NCI-H146 treated with DMSO at 0.1 percent for 48 hours (cell line): ENCODE data around the gene RAB3IP.
A peak's percentile ranks its signal among the peaks of the same experiment; 100 is the strongest.

ENCODE experiments used
- DNase-seq: peaks from one replicate; lab custom pipeline; 2025; ENCODE audit not compliant: unreplicated experiment; lab: John Stamatoyannopoulos, UW

RAB3IP gene

GRCh38 chr12:69738351-69739286, at the start of gene RAB3IP:
RAB3IP (plus strand) TSS chr12:69738860; CDS start chr12:69755409, 16,549 bp downstream.
- DNase-seq: peak; percentile 72

DNA sequence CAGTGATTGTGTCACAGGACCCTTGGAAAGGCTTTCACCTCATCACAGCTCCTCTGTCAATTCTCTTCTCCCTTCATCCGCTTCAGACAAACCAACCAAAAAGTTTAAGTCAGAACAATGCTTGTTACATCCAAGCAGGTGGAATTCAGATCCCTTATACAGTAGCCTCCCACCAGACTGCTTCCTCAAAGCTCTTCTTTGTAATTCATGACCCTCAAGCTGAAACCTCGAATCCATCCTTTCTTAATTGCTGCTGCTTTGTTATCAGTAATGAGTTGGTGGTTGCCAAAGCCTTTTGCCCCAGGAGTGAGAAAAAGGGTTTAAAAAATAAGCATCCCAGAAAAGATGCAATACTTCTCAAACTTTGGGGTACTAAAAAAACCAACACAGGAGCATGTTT, 49.0 kb upstream of the RAB3IP start:
- DNase-seq: no peak

DNA sequence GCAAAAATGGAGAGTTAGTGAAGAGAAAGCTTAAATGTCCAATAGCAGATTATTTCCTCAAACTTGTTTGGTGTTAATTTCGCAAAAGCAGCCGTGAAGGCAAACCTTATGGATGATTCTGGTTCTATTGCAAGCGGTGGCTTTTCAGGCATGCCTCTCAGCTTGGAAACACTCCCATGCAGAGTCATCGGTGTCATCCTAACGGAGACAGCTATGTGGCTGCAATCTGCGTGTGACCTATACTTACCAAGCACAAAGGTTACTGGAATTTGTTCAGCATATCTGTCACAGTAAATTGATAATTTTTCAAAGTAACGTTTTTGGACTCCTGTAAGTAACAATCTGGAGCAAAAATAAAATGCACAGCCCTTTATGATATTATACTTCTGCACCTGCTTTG, 44.5 kb upstream of the RAB3IP start:
- no peak for DNase-seq

DNA sequence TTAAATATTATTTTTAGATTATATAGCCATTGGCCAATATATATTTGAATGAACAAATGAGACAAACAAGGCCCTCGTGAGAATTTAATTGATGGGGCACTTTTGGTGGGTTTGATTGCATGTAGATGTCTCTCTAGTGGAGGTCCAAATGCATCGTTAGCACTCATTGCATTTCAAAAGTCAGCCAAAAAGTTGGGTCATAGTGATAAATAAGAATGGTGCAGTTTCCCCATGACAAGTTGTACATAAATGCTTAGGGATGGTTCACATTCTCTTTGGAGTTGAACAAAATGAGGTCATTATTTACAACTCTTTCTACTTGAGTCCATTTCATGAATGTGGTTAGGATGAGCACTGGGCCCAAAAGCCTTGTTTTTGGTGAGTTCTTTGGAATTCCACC, 40.6 kb upstream of the RAB3IP start:
- no peak for DNase-seq

GRCh38 chr12:69698769-69699540, 39.7 kb upstream of the RAB3IP start, which contains the start of gene BEST3:
BEST3 (minus strand) TSS chr12:69699303; CDS start chr12:69697798, 1,505 bp downstream.
- DNase-seq: peak; percentile 81

- DNase-seq: no peak
Observed at GRCh38 chr12:69701826-69702225, 36.8 kb upstream of the RAB3IP start.

- no peak for DNase-seq
Observed at GRCh38 chr12:69703146-69703642, 35.5 kb upstream of the RAB3IP start.

GRCh38 chr12:69704357-69704756, 34.3 kb upstream of the RAB3IP start:
- no peak for DNase-seq

DNA sequence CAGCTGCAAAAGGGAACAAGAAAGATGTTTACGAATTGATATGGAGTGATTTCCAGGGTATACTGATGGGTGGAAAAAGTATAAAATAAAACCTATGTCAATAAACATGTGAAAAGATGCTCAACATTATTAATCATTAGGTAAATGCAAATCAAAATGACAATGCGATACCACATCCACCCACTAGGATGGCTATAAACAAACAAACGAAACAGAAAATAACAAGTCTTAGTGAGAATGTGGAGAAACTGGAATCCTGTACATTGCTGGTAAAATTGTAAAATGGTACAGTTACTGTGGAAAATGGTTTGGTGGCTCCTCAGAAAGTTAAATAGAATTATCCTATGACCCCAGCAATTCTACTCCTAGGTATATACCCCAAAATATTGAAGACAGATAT, 30.0 kb upstream of the RAB3IP start:
- DNase-seq: no peak

- DNase-seq: no peak
Observed at GRCh38 chr12:69712826-69713225, 25.8 kb upstream of the RAB3IP start.

DNA sequence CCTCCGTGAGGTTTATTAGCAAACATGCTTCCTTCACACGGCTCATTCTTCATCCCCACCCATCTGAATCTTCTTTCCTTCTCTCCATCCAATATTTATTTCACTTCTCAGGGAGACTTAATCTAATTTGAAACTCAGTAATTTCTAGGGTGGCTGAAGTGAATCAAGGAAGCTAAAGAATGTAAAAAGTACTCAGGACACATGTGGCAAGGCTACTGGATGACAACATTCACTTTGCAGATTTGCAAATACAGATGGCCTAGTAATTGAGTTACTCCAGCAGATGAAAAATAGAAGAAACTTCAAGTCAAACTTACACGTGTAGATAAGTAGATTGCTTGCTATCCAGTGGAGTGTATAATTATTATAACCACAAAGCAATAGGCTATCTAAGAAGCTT, 24.1 kb upstream of the RAB3IP start:
- no peak for DNase-seq

DNA sequence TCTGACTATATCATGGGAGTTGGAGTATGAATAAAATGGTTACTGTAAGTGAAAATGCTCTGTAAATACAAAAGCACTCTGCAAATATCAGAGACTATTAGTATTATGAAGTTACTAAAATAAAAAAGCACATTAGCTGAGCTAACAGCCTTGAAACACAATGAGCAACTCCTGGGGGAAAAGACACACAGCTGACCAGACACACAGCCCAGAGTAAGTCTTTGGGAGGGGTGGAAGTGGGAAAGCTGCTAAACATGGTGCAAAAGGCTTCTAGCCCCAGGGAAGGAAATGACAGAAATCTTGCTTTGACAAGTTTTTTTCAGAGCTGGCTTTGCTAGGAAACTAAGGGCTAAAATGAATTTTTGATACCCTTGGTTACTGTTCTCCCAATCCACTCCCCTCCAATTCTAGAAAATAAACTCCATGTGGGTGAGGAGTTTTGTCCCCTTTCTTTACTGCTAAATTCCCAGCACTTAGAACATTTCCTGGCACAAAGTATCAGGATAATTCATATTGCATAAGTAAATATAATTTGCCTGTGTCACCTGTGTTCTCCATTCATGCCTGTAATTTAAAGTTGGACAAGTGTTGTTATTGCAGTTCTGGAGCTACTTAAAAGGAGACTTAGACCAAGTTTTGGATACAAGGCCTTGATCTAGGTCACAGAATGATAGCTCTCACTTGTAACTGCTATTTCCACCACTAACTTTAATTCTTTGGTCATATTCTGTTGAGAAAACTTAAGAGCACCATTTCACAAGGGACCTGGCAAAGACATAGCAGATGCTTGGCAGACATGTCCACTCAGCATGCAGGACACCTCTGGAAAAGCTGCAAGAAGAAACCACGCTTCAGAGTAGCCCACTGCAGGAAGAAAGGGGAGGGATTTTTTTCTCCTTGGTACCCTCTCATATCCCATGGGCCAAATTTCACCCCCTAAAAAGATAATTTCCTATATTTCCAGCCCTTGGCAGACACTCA, 19.0 kb upstream of the RAB3IP start:
- peak; percentile 41 for DNase-seq

GRCh38 chr12:69720750-69721149, 17.9 kb upstream of the RAB3IP start:
- DNase-seq: no peak

DNA sequence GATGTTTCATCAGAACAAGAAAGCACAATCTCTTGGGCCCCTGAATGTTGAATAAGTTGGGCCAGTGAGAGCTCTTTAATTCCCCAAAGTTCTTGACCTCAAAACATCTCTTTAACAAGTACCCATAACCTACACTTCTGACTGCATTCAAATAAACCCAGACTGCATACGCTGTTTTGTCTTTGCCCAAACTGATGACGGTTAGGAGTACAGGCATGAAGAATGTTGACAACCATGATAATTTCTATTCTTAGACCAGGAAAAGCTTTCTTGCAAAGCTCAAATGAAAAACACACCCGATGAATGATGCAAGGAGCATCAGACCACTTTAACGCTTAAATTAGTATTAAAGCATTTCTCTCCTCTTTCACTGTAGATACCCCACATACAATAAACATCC, 11.7 kb upstream of the RAB3IP start:
- DNase-seq: no peak

DNA sequence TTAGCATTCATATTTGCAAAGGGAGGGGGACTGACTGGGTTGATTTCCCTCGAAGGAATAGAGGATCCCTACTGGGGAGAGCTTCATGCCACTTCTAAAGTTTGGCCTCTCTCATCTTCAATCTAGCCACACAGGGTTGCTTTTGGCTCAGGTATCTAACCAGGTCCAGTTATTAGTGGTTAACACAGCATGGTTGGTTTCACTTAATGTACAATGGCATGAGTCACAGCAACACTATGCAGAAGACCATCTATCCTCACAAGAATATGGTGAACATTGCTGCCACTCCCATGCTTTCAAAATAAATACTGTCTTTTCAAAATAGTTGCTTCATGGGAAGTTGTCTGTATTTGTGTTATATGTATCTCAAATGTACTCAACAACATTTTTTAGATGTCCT, 6.6 kb upstream of the RAB3IP start:
- no peak for DNase-seq

- DNase-seq: no peak
Observed at GRCh38 chr12:69733638-69734037, 5.0 kb upstream of the RAB3IP start.

- DNase-seq: peak; percentile 36
Observed at GRCh38 chr12:69739287-69740191, 879 bp downstream of the RAB3IP start.

DNA sequence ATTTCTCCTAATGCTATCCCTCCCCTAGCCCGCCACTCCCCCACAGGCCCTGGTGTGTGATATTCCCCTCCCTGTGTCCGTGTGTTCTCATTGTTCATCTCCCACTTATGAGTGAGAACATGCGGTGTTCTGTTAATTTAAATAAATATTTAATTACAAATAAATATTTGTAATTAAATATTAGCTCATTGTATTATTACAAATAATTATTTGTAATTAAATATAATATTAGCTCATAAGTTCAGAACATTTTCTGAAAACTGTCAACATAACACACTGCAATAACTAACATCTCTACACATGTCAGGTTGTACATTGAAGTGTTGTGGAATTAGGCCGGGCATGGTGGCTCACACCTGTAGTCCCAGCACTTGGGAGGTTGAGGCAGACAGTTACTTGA, 5.4 kb downstream of the RAB3IP start:
- DNase-seq: no peak

- DNase-seq: no peak
Observed at GRCh38 chr12:69751476-69751875, 12.8 kb downstream of the RAB3IP start.

- DNase-seq: no peak
Observed at GRCh38 chr12:69755302-69755701, 16.6 kb downstream of the RAB3IP start.
